Lung (tissue), 12 donors: ENCODE results near the gene PRDM5. TPM values are rescaled to one million over a fixed set of nuclear protein-coding genes. Genes with fewer than 3 reads are reported as not detected.

Source experiments
- ATAC-seq: fragments of 200-7000 bp; cut with Tn5 transposase; one replicate; pipeline ENCODE4 v1.9.1; 2020; ENCODE audit warnings: moderate number of reproducible peaks; ENCODE audit not compliant: insufficient read depth, low FRiP score
- DNase-seq, 3 donors: peaks; one replicate each; pipeline ENCODE4 v3.0.0-alpha.2; 2013 to 2017
- H3K27ac ChIP-seq, 2 donors: one replicate each; pipeline ENCODE4 v1.5.1; 2013; ENCODE audit warnings: mild to moderate bottlenecking in 2 of 2, moderate library complexity in 2 of 2, control low read depth in 1 of 2, inconsistent platforms in 1 of 2, low read depth in 1 of 2, low read length in 1 of 2
- H3K27me3 ChIP-seq, 3 donors: one replicate each; pipeline ENCODE4 v1.5.1; 2013; ENCODE audit warnings: low read length in 2 of 3; ENCODE audit not compliant: control insufficient read depth in 3 of 3, insufficient read depth in 3 of 3
- H3K36me3 ChIP-seq, 4 donors: one replicate each; pipeline ENCODE4 v1.5.1; 2013; ENCODE audit warnings: low read length in 4 of 4, mild to moderate bottlenecking in 1 of 4, moderate library complexity in 1 of 4; ENCODE audit not compliant: control insufficient read depth in 4 of 4, insufficient read depth in 4 of 4
- H3K4me1 ChIP-seq, 5 donors: one replicate each; pipeline ENCODE4 v1.5.1; 2013; ENCODE audit warnings: low read length in 5 of 5, mild to moderate bottlenecking in 2 of 5, moderate library complexity in 1 of 5; ENCODE audit not compliant: control insufficient read depth in 5 of 5, insufficient read depth in 5 of 5
- H3K4me3 ChIP-seq: one replicate; pipeline ENCODE4 v1.5.1; 2013; ENCODE audit warnings: mild to moderate bottlenecking, control low read depth, moderate library complexity
- H3K9ac ChIP-seq, 2 donors: one replicate each; pipeline ENCODE4 v1.5.1; 2013; ENCODE audit warnings: low read length in 2 of 2, control low read depth in 1 of 2; ENCODE audit not compliant: insufficient read depth in 1 of 2
- H3K9me3 ChIP-seq, 4 donors: one replicate each; pipeline ENCODE4 v1.5.1; 2013; ENCODE audit warnings: low read length in 3 of 4, mild to moderate bottlenecking in 1 of 4, moderate library complexity in 1 of 4; ENCODE audit not compliant: control insufficient read depth in 4 of 4, insufficient read depth in 3 of 4
- CTCF ChIP-seq: IDR thresholded peaks from 2 replicates; pipeline ENCODE4 v1.5.1; 2012; ENCODE audit warnings: mild to moderate bottlenecking; ENCODE audit errors: control extremely low read depth, extremely low read depth
- WGBS, 2 donors: extraction: QIAGEN DNeasy Blood & Tissue Kit; methylation state at CpG; one replicate each; pipeline ENCODE4 v1.1.7; 2013; 5-methylcytosine and 5-hydroxymethylcytosine counted together
- polyA plus RNA-seq, 2 donors: library from polyadenylated mRNA; stranded (reverse); fragments of 200-250 nt; gene quantifications; one replicate each; pipeline ENCODE4 v1.2.1, GENCODE V29; 2013
- total RNA-seq, 2 donors: library from RNA; depleted of rRNA in 1 of 2; stranded (reverse); fragments of >200 nt in 1 of 2; gene quantifications; one replicate each; pipeline ENCODE4 v1.2.1, GENCODE V29; 2014 to 2021
- donor health status: control.
- donor health status: control.
- donor health status: Bipolar disorder and iron deficiency.
- donor health status: healthy.
- donor health status: DM: yes; HTN: yes; CAD: no.

The PRDM5 gene
- total and polyA plus RNA-seq, 4 donors = 3.0 to 57.6 (median 9.2) TPM

DNA sequence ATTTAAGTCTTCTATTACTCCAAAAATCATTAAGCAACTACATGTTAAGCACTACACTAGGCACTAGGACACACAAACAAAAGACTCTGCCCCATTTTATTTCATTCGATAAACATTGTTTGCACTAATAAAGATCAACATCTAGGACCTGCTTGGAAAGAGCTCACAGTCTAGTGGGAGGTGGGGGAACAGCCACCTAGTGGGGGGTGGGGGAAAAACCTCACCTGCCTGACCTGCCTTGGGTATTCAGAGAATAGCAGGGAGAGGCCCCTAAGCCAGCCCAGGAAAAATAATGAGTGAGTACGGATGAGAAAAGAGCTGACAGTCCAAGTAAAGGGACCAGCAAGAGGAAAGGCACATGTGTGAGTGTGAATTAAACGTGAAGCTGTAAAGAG is 52.2 kb downstream of the PRDM5 start:
- Histone ChIP-seq H3K27ac (no peak overlapping the region), H3K27me3 (no peaks in the 10 kb centered on the region), H3K4me3 (no peak overlapping the region), H3K36me3 (no peaks in the 10 kb centered on the region), H3K9ac (no peak overlapping the region), H3K4me1 (peaks cover 0 to 26% (median 6%) of the 10 kb centered on the region in 5 donors), H3K9me3 (no peaks in the 10 kb centered on the region)
- 77% methylated on average over 3 of the region's 3 CpGs for WGBS, 2 donors
- ATAC-seq = no peak
- no peak for DNase-seq
- no peak for TF ChIP-seq CTCF

- no peak overlapping the region for H3K27ac ChIP-seq
- no peak overlapping the region for H3K9ac ChIP-seq
- no peaks in the 10 kb centered on the region for H3K9me3 ChIP-seq
- H3K4me1 ChIP-seq = peaks cover 0 to 21% (median 4%) of the 10 kb centered on the region in 5 donors
- H3K27me3 ChIP-seq = no peaks in the 10 kb centered on the region
- DNase-seq (peak; percentile 41 to 91 (median 86)), ATAC-seq (no peak)
- WGBS, 2 donors = 59 to 64% methylated on average over 5 of the region's 5 CpGs
- H3K4me3 ChIP-seq = no peak overlapping the region
- no peak for TF ChIP-seq CTCF
- no peaks in the 10 kb centered on the region for H3K36me3 ChIP-seq
Observed at GRCh38 chr4:120869613-120870278, 52.8 kb downstream of the PRDM5 start.

GRCh38 chr4:120867506-120867905 is 55.0 kb downstream of the PRDM5 start:
- no peak for ATAC-seq
- H3K9ac ChIP-seq = no peak overlapping the region
- no peaks in the 10 kb centered on the region for H3K27me3 ChIP-seq
- TF ChIP-seq CTCF = no peak
- no peaks in the 10 kb centered on the region for H3K36me3 ChIP-seq
- DNase-seq = no peak
- H3K4me1 ChIP-seq = peaks cover 0 to 14% (median 4%) of the 10 kb centered on the region in 5 donors
- no peaks in the 10 kb centered on the region for H3K9me3 ChIP-seq
- H3K27ac ChIP-seq = no peak overlapping the region
- H3K4me3 ChIP-seq = no peak overlapping the region

DNA sequence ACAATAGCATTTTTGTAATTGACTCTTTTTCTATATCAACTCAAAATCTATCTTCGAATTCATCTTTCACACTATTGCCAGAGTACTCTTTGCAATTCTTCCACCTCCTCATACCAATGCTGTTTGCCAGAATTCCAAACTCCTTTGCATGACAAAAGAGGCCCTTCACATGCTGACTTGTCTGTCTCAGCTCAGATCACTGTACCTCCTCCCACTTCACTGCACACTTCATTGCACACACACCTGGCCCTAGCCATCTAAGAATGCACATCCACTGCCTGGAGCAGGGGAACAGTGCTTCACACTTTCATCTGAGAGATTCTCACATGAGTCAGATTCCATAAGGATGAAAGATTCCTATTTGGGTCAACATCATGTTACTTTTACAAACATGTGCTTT is 56.5 kb downstream of the PRDM5 start:
- no peak for TF ChIP-seq CTCF
- 74 to 77% methylated on average over 1 of the region's 1 CpG for whole genome bisulfite sequencing, 2 donors
- H3K36me3 ChIP-seq = no peaks in the 10 kb centered on the region
- H3K4me1 ChIP-seq = peaks cover 0 to 14% (median 4%) of the 10 kb centered on the region in 5 donors
- no peak overlapping the region for H3K4me3 ChIP-seq
- H3K9ac ChIP-seq = no peak overlapping the region
- no peaks in the 10 kb centered on the region for H3K9me3 ChIP-seq
- no peaks in the 10 kb centered on the region for H3K27me3 ChIP-seq
- ATAC-seq = no peak
- H3K27ac ChIP-seq = no peak overlapping the region
- no peak for DNase-seq
